GM18502 (cell line): Measurements from ENCODE around the gene LRRC8B.
A peak's percentile ranks its signal among the peaks of the same experiment; 100 is the strongest.
"Not testable (repeated sequence)": the region's sequence is repeated elsewhere in the genome, so short reads cannot be mapped to it uniquely, and the experiment has no call there.

Source experiments
- ATAC-seq: cut with Tn5 transposase; IDR thresholded peaks from one replicate; pipeline ENCODE4 v1.9.1; 2021; ENCODE audit warnings: mild to moderate bottlenecking; ENCODE audit not compliant: unreplicated experiment, poor library complexity

The LRRC8B gene

GRCh38 chr1:89578946-89579684 is 54.5 kb downstream of the LRRC8B start:
- ATAC-seq, result no peak

GRCh38 chr1:89580036-89580435 is 55.4 kb downstream of the LRRC8B start:
- no peak for ATAC-seq

- no peak for ATAC-seq
Measured at GRCh38 chr1:89581859-89582258, 57.2 kb downstream of the LRRC8B start.

GRCh38 chr1:89582571-89582970 is 57.9 kb downstream of the LRRC8B start:
- ATAC-seq, result no peak

DNA sequence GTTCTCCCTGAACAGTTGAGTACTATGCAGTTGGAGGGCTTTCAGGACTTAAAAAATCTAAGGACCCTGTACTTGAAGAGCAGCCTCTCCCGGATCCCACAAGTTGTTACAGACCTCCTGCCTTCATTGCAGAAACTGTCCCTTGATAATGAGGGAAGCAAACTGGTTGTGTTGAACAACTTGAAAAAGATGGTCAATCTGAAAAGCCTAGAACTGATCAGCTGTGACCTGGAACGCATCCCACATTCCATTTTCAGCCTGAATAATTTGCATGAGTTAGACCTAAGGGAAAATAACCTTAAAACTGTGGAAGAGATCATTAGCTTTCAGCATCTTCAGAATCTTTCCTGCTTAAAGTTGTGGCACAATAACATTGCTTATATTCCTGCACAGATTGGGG is 59.6 kb downstream of the LRRC8B start:
- no peak for ATAC-seq

- ATAC-seq, result no peak
Measured at GRCh38 chr1:89584781-89585180, 60.2 kb downstream of the LRRC8B start.

DNA sequence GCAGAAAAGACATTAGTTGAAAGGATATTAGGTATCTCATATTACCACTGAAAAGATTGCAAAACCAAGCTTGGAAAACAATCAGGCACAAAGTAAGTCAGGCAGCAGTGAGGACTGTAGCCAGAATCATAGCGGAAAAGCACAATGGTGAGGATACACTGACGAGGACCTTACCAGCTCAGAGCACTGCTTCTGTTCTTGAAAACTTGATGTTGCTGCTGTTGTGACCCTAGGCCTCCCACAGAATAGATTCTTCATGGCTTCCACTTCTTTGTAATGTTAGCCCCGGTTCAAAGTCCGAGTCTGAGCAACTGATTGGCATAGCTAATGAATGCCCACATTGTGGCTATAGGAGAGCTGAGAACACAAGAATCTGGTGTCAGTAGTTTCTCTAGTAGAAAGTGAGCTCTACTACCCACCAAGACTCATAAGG is 63.1 kb downstream of the LRRC8B start:
- ATAC-seq, result no peak

- no peak for ATAC-seq
Measured at GRCh38 chr1:89588480-89588879, 63.9 kb downstream of the LRRC8B start.

- ATAC-seq, result no peak
Measured at GRCh38 chr1:89589515-89589914, 64.9 kb downstream of the LRRC8B start.

GRCh38 chr1:89590341-89591080 is 65.9 kb downstream of the LRRC8B start:
- ATAC-seq, result no peak

DNA sequence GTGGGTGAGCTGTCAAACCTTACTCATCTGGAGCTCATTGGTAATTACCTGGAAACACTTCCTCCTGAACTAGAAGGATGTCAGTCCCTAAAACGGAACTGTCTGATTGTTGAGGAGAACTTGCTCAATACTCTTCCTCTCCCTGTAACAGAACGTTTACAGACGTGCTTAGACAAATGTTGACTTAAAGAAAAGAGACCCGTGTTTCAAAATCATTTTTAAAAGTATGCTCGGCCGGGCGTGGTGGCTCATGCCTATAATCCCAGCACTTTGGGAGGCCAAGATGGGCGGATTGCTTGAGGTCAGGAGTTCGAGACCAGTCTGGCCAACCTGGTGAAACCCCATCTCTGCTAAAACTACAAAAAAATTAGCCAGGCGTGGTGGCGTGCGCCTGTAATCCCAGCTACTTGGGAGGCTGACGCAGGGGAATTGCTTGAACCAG is 68.3 kb downstream of the LRRC8B start:
- not testable (repeated sequence) for ATAC-seq

- ATAC-seq, result no peak
Measured at GRCh38 chr1:89594096-89594740, 69.6 kb downstream of the LRRC8B start.

GRCh38 chr1:89596698-89597097 is 72.1 kb downstream of the LRRC8B start:
- no peak for ATAC-seq

DNA sequence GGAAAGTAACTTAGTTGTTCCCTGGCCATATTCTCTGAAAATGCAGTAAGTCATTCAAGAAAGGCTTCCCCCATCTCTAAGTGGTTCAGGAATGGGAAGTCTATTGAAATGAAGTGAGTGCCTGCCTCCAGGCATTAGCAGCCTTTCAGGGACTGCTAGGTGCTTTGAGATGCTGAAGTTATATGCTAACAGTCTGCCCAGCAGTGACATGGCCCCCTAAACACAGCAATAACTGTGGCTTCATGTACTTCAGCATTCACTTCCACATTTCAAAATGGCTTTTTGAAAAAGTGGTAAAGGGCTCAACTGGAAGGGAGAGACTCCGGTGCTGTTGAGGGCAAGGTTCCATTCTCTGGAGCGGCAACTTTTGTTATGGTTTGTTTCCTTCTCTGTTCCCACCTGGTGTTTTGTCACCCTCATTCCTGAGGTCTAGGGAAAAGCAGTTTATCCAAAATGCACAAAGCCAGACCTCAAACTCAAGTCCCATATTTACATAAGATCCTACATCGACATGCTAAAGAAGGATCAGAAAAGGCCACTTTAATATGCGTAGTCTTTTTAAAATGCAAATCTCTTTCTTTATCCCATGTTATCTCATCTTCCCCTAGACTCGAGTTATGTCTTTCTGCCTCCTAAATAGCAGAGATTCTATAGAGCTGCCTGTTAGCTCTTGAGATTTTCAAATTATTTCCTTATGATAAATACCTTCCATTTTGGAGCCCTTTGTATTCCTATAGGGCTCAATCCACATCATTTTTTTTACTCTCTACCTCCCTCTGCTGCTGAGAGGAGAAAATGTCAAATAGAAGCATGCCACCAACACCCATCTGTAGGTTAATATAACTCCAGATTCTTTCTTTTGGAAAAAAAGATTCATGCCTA is 74.1 kb downstream of the LRRC8B start:
- ATAC-seq, result no peak

DNA sequence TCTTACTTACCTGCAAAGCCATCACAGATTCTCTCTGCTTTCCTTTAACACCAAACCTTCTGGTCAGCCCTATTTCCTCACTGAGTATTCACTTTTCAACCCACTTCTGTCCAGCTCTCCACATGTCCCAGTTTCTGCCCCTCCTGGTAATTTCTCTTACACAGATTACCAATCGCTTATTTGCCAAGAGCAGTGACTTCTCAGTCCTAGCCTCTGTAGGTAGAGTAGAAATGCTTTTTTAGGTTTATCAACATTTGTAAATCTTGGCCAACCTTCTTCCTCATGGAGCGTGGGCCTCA is 74.7 kb downstream of the LRRC8B start:
- no peak for ATAC-seq

- peak; percentile 67 for ATAC-seq
Measured at GRCh38 chr1:89600451-89601224, 76.0 kb downstream of the LRRC8B start.

GRCh38 chr1:89602871-89603404 is 78.3 kb downstream of the LRRC8B start:
- no peak for ATAC-seq

GRCh38 chr1:89603651-89604413 is 79.2 kb downstream of the LRRC8B start:
- no peak for ATAC-seq

DNA sequence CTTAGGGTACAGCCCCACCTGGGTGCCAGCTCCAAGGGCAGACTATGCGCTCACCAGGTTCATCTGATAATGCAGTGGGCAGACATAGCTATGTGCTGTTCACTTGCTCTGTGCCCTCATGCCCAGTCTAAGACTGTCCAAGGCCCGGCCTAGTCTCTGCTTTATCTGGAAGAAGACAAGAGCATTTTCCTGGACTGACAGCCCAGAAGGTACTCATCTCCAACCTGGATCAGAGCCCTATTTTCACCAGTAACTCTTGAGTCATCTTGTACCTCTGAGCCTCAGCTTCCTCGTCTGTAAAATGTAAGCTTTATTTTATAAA is 79.7 kb downstream of the LRRC8B start:
- ATAC-seq, result no peak
